ENCODE measurements around the gene MFAP4. TPM values are rescaled to one million over a fixed set of nuclear protein-coding genes. Genes with fewer than 3 reads are reported as not detected.

The MFAP4 gene
- total and polyA plus RNA-seq, 2 experiments from 2014 or later = 360 to 739 TPM

DNA sequence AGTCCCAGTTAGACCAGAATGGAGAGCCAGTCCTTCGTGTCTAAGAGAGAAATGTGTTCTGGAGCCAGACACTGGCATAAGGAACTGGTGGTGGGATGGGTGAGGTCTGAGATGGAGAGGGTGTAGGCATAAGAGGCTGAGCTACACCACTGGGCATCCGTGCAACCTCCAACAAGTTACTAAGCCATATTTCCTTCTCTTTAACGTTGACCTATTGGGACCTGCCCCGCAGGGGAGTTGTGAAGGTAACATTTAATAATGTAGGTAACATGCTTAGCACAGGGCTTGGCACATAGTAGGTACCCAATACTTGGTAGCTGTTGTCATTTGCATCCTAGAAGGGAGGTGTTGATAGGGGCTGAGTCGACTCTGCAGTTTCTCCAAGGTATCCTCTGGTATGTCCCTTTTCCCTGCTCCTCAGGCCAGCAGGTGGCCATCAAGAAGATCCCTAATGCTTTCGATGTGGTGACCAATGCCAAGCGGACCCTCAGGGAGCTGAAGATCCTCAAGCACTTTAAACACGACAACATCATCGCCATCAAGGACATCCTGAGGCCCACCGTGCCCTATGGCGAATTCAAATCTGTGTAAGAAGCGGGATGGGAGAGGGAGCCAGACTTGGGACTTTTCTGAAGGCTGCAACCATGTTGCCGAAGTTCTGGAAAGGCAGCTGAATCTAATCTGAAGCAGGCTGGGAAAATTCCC, 7.5 kb downstream of the MFAP4 start:
- Histone ChIP-seq H3K79me2 (peaks cover 30% of the 10 kb centered on the region), H3K4me2 (peak overlapping the region; percentile 94), H3K27me3 (no peaks in the 10 kb centered on the region), H2AFZ (no peak overlapping the region), H3K27ac (peak overlapping the region; percentile 95), H3K4me3 (peak overlapping the region; percentile 37), H4K20me1 (ENCODE audit: insufficient read depth, poor library complexity, severe bottlenecking) (no peaks in the 10 kb centered on the region), H3K9me2 (replicated peaks; ENCODE audit: insufficient read depth) (no peaks in the 10 kb centered on the region), H3K36me3 (replicated peaks; ENCODE audit: insufficient read depth, low read depth) (no peaks in the 10 kb centered on the region), H3K4me1 (ENCODE audit: insufficient read depth) (peaks cover 14% of the 10 kb centered on the region), H3K9me3 (ENCODE audit: low read depth) (no peaks in the 10 kb centered on the region)
- no peak for DNase-seq (ENCODE audit: low spot score)
- 86% methylated on average over 13 of the region's 13 CpGs for WGBS (ENCODE audit: low lambda C conversion rate, missing lambda C conversion rate)
- no peak for TF ChIP-seq CTCF (IDR thresholded peaks at IDR 0.05; ENCODE audit: poor library complexity)
- no peak for TF ChIP-seq EZH2 (IDR thresholded peaks at IDR 0.05; ENCODE audit: borderline replicate concordance)
- TF ChIP-seq EZH2phosphoT487 (IDR thresholded peaks at IDR 0.05; ENCODE audit: low read depth, severe bottlenecking, unreplicated experiment) = no peak

GRCh38 chr17:19378416-19379360, 8.3 kb downstream of the MFAP4 start, which contains the start of gene MAPK7:
MAPK7 (plus strand) TSS chr17:19378498; CDS start chr17:19378901, 403 bp downstream.
- Histone ChIP-seq H3K9me2 (replicated peaks; ENCODE audit: insufficient read depth) (no peaks in the 10 kb centered on the region), H3K4me1 (ENCODE audit: insufficient read depth) (peaks cover 6% of the 10 kb centered on the region), H2AFZ (peak within 1 kb of the TSS; percentile 34), H3K27ac (peak within 1 kb of the TSS; percentile 95), H3K4me3 (peak within 1 kb of the TSS; percentile 47), H3K36me3 (replicated peaks; ENCODE audit: insufficient read depth, low read depth) (no peaks in the 10 kb centered on the region), H4K20me1 (ENCODE audit: insufficient read depth, poor library complexity, severe bottlenecking) (no peaks in the 10 kb centered on the region), H3K4me2 (peak within 1 kb of the TSS; percentile 94), H3K79me2 (peaks cover 27% of the 10 kb centered on the region), H3K9me3 (ENCODE audit: low read depth) (no peaks in the 10 kb centered on the region), H3K27me3 (no peaks in the 10 kb centered on the region)
- peak; percentile 42 for DNase-seq (ENCODE audit: low spot score)
- TF ChIP-seq EZH2 (IDR thresholded peaks at IDR 0.05; ENCODE audit: borderline replicate concordance) = no peak
- TF ChIP-seq EZH2phosphoT487 (IDR thresholded peaks at IDR 0.05; ENCODE audit: low read depth, severe bottlenecking, unreplicated experiment) = no peak
- WGBS (ENCODE audit: low lambda C conversion rate, missing lambda C conversion rate) = 7% methylated on average over 48 of the region's 69 CpGs

DNA sequence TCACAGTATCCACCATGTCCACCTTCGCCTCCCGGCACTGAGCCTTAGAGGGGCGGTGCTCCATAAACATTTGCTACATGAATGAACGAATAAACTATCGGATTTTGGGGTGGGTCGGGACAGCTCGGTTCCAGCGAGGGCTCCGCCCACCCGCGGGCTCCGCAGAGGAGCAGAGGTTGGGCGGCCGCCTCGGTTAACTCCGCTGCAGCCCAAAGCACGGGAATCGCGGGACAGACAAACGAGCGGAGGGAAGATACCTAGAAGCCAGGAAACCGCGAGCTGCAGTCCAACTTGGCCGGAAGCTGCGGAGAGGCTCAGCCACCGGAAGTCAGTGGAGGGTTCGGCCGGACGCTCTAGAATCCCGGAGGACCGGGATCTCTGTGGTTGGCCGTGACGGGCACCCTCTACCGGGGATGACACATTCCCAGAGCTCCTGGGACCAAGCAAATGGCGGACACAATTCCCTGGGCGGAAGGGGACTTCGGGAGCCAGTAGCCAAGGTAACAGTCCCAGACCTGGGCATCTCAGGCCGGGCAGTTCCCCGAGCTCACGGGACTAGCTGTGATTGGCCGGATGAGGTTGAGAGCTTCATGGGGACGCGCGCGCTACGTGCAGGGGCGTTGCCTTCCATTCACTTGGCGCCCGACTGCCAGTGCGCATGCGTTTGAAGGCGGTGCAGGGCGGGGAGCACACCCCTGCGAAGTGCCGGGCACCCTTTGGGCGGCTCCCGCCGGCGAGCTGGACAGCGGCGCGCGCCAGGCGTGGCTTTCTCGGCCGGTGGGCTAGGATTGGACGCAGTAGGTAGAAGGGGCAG, 9.2 kb downstream of the MFAP4 start:
- peak overlapping the region; percentile 47 for H3K4me3 ChIP-seq
- peak overlapping the region; percentile 91 for H3K27ac ChIP-seq
- H4K20me1 ChIP-seq (ENCODE audit: insufficient read depth, poor library complexity, severe bottlenecking) = no peaks in the 10 kb centered on the region
- DNase-seq (ENCODE audit: low spot score) = peak; percentile 99
- 1% methylated on average over 67 of the region's 67 CpGs for WGBS (ENCODE audit: low lambda C conversion rate, missing lambda C conversion rate)
- no peaks in the 10 kb centered on the region for H3K9me2 ChIP-seq (replicated peaks; ENCODE audit: insufficient read depth)
- peak overlapping the region; percentile 86 for H3K4me2 ChIP-seq
- no peaks in the 10 kb centered on the region for H3K36me3 ChIP-seq (replicated peaks; ENCODE audit: insufficient read depth, low read depth)
- H3K79me2 ChIP-seq = peaks cover 27% of the 10 kb centered on the region
- no peaks in the 10 kb centered on the region for H3K27me3 ChIP-seq
- H2AFZ ChIP-seq = peak overlapping the region; percentile 34
- no peaks in the 10 kb centered on the region for H3K9me3 ChIP-seq (ENCODE audit: low read depth)
- no peaks in the 10 kb centered on the region for H3K4me1 ChIP-seq (ENCODE audit: insufficient read depth)
- TF ChIP-seq CTCF (IDR thresholded peaks at IDR 0.05; ENCODE audit: poor library complexity) (no peak), EZH2 (IDR thresholded peaks at IDR 0.05; ENCODE audit: borderline replicate concordance) (no peak), EZH2phosphoT487 (IDR thresholded peaks at IDR 0.05; ENCODE audit: low read depth, severe bottlenecking, unreplicated experiment) (no peak)
